GM19324 (cell line): ENCODE data around the gene STARD9.
"Not testable (repeated sequence)": the region's sequence is repeated elsewhere in the genome, so short reads cannot be mapped to it uniquely, and the experiment has no call there.

ENCODE experiments used
- ATAC-seq: cut with Tn5 transposase; IDR thresholded peaks from one replicate; pipeline ENCODE4 v1.9.1; 2021; ENCODE audit warnings: mild to moderate bottlenecking, moderate library complexity; ENCODE audit not compliant: unreplicated experiment, low FRiP score

STARD9 gene

DNA sequence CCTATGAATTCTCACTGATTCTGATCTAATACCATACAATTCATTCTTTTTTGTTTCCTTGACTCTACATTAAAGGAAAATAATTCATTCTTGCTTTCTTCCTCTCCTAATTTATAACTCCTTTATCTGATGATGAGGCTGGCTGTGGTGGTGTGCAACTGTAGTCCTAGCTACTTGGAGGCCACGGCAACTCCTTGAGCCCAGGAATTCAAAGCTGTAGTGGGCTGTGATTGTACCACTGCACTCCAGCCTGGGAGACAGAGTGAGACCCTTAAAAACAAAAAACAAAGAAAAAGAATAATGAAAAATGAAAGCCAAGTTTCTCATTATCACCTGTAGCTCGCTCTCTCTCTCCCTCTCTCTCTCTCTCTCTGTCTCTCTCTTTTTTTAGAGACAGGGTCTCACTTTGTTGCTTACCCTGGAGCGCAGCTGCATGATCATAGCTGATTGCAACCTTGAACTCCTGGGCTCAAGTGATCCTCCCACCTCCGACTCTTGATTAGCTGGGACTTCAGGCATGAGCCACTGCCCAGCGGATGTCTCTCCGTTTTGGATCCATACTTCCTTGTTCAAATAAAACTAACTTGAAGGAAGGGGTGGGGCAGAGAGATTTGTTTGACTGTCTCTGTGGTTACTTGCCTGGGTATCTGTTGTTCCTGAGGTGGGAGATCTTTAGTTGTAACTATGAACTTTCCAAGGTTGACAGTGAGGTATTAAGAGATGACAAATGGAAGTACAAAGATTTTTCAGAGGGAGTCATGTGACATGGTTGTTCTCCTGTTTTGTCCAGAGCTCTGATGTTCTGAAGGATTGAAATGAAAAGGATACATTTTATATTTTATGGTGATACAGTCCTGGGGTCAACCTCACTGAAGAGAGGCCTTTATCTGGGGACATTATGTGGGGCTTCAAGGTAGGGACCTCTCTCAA lies 46.9 kb downstream of the STARD9 start:
- ATAC-seq: no peak

DNA sequence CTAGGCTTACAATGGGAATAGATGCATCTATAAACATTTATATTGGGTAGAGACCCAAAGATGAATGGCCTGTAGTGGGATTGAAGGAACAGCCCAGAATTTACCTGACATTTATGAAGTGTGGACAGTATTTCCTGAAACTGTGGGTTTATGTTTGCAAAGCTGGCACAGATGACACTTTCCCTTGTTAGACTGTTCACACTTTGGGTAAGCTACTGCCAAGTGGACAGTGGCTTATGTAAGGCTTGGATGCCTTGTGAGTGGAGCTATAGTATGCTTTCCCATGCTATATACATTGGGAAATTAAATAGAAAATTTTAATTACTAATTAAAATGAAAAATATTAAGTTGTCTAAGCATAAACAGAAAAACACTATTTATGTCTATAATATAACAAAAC lies 48.5 kb downstream of the STARD9 start:
- no peak for ATAC-seq

DNA sequence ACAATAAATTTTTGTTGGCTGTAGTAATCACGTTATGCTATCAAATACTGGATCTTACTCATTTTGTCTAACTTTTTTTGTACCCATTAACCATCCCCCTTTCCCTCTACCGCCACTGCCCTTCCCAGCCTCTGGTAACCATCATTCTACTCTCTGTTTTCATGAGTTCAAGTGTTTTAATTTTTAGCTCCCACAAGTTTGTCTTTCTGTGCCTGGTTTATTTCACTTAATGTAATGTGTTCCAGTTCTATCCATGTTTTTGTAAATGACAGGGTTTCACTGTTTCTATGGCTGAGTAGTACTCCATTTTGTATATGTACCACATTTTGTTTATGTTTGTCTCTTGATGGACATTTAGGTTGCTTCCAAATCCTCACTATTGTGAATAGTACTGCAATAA lies 52.1 kb downstream of the STARD9 start:
- ATAC-seq: no peak

- no peak for ATAC-seq
Observed at GRCh38 chr15:42628761-42629160, 53.4 kb downstream of the STARD9 start.

DNA sequence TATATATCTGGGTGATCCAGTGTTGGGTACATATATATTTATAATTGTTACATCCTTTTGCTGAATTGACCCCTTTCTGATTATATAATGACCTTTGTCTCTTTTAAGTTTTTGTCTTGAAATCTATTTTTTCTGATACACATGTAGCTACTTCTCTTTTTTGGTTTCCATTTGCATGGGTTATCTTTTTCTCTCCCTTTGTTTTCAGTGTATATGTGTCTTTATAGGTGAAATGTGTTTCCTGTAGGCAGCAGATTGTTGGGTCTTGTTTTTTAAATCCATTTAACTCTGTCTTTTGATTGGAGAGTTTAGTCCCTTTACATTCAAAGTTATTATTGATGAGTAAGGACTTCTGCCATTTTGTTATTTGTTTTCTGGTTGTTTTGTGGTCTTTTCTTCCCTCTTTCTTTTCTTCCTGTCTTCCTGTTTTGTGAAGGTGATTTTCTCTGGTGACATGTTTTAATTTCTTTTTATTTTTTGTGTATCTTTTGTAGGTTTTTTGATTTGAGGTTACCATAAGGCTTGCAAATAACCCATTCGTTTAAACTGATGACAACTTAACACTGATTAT lies 56.8 kb downstream of the STARD9 start:
- no peak for ATAC-seq

- no peak for ATAC-seq
Observed at GRCh38 chr15:42640109-42640508, 64.7 kb downstream of the STARD9 start.

DNA sequence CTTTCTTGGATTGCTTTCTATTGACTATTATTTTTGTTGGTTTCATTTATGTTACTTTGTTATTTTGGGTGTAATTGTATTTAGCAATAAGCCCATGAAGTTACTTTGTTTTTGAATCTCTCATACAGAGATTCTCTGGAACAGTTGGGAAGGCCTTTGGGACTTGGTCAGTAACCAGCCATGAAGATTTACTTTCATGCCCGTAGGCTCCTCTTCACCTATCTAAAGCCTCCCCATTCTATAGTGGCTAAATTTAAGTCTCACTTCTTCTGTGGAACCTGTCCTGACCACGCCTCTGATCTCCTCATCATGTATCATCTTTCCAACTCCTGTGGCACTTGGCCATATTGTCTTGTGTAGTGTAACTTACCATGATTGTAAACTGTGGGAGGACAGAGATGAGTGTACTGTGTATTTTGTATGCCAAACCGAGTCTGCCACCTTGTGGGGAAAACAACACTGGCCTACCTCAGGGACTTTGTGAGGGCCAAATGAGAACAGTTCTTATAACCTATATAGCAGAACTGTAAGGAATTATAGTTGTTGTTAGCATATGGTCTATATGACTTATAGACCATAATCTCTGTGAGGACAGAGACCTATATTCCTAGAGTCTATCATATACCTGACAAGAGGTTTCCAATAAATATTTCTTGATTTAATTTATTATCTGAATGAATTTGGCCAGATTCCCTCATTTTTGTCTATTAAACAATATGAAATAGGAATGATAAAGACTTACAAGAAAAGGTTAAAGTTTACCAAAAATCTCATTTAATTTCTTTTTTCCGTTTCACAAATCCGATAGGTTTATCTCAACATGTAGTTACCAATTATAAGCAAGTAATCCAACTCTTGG lies 75.0 kb downstream of the STARD9 start:
- peak; percentile 78 for ATAC-seq

GRCh38 chr15:42665827-42666226 lies 90.4 kb downstream of the STARD9 start:
- ATAC-seq: no peak

DNA sequence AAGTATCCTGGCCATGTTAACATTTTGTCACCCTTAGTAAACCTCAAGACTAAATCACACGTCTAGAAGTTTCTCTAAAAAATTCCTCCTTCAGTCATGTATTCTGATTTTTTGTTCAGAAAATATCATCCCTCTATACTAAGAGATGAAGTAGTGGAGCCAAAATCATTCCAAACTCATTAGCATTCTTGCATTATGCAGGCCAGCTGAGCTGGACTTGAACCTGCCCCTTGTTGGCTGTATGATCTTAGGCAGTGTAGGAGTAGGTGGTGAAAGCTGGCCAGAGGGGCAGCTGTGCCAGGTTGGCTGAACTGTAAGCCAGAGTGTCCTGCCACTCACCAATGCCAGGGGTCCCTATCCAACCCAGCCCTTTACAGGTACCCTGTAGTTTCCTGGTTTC lies 92.4 kb downstream of the STARD9 start:
- no peak for ATAC-seq

GRCh38 chr15:42670451-42670850 lies 95.0 kb downstream of the STARD9 start:
- ATAC-seq: no peak

- no peak for ATAC-seq
Observed at GRCh38 chr15:42672444-42672843, 97.0 kb downstream of the STARD9 start.

- ATAC-seq: no peak
Observed at GRCh38 chr15:42674472-42674871, 99.1 kb downstream of the STARD9 start.

- no peak for ATAC-seq
Observed at GRCh38 chr15:42675021-42675420, 99.6 kb downstream of the STARD9 start.

DNA sequence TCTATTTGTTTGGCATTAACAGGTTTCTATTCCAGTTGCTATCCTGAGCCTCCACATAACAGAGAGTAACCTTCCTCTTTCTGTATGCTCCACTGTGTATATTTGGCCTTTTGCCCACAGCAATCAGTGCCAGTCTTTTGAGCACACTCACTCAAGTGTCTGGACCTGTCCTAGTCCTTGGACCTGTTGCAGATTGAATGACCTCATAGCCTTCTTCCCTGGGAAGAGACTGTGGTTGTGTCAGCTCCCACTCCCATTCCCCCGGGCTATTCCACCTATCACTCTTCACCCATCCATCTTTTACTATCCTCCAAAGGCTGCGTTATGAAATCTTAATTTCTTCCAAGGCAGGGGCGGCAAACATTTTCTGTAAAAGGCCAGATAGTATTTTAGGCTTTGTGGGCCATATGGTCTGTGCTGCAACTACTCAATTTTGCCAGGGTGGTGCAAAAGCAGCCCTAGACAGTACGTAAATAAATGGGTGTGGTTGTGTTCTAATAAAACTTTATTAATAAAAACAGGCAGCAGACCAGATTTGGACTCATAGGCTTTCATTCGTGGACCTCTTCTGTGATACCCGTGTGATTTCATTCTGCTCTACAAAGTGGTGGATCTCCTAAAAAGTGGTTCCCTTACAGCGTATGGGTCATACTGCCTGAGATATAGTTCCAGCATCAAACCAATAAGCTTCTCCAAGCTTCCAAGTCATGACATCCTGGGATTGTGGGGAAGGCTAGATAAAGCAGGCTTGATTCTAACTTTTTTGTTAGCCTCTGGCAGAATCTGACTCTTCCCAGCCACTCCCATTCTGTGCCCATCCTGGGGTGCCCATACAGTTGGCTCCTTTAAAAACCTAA lies 104.1 kb downstream of the STARD9 start:
- ATAC-seq: no peak

GRCh38 chr15:42680142-42680482 lies 104.7 kb downstream of the STARD9 start:
- not testable (repeated sequence) for ATAC-seq

DNA sequence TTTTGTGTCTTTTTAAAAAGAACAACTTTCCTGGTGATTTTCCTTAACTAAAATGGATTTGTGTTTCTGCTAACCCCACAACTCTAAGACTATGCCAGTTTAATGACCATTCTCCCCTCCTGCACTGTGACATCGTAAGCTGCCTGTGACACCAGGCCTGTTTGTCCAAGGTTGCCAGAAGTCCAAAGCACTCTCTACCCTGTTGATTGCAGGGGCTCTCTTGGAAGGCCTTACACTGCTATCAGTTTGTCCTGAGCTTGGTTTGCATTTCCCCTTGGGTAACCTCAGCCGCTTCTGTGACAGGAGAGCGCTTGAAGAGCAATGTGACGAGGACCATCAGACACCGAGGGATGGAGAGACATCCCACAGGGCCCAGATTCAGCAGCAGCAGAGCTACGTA lies 105.7 kb downstream of the STARD9 start:
- no peak for ATAC-seq

DNA sequence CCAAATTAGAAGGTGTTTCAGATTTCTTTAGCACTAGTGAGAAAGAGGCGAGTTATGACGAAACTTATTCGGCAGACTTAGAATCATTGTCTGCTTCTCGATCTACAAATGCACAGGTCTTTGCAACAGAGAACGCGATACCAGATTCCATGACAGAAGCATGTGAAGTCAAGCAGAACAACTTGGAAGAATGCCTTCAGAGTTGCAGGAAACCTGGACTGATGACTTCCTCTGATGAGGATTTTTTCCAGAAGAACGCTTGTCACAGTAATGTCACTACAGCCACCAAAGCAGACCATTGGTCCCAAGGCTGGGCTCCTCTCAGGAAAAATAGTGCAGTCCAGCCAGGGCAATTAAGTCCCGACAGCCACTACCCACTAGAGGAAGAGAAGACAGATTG lies 110.9 kb downstream of the STARD9 start:
- no peak for ATAC-seq

DNA sequence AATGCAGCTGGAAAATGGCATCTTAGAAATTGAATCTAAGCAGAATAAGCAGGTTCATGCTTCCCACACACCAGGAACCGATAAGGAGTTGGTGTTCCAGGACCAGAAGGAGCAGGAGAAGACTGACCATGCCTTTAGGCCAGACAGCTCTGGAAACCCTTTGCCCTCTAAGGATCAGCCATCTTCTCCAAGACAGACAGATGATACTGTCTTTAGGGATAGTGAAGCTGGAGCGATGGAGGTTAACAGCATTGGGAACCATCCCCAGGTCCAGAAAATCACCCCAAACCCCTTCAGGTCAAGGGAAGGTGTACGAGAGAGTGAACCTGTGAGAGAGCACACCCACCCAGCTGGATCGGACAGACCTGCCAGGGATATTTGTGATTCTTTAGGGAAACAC lies 112.3 kb downstream of the STARD9 start:
- no peak for ATAC-seq

DNA sequence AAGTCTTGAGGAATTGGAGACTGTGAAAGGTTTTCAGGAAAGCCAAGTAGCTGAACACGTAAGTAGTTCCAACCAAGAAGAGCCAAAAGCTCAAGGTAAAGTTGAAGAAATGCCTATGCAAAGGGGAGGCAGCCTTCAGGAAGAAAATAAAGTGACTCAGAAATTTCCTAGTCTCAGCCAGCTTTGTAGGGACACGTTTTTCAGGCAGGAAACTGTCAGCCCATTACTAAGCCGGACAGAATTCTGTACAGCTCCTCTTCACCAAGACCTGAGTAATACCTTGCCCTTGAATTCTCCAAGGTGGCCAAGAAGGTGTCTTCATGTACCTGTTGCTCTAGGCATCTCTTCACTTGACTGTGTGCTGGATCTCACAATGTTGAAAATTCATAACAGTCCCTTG lies 112.9 kb downstream of the STARD9 start:
- no peak for ATAC-seq

DNA sequence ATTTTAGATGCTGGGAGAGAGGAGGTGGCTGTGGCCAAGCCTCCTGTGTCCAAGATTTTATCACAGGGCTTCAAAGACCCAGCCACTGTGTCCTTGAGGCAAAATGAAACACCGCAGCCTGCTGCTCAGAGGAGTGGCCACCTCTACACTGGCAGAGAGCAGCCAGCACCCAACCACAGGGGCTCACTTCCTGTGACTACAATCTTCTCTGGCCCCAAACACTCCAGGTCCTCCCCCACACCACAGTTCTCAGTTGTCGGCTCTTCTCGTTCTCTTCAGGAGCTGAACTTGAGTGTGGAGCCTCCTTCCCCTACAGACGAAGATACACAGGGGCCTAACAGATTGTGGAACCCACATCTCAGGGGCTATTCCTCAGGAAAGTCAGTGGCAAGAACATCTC lies 115.9 kb downstream of the STARD9 start:
- no peak for ATAC-seq
